IPS-18c (cell line): ENCODE data around the gene HDAC9.

Experiments used
- H3K4me3 ChIP-seq: 2 replicates; pipeline ENCODE4 v1.7.0; 2013; ENCODE audit warnings: low read depth, mild to moderate bottlenecking, low read length, moderate library complexity; ENCODE audit not compliant: insufficient read depth
- H3K9me3 ChIP-seq: one replicate; pipeline ENCODE4 v1.6.1; 2013; ENCODE audit warnings: mild to moderate bottlenecking, low read length, moderate library complexity; ENCODE audit not compliant: control insufficient read depth, insufficient read depth

Gene HDAC9

DNA sequence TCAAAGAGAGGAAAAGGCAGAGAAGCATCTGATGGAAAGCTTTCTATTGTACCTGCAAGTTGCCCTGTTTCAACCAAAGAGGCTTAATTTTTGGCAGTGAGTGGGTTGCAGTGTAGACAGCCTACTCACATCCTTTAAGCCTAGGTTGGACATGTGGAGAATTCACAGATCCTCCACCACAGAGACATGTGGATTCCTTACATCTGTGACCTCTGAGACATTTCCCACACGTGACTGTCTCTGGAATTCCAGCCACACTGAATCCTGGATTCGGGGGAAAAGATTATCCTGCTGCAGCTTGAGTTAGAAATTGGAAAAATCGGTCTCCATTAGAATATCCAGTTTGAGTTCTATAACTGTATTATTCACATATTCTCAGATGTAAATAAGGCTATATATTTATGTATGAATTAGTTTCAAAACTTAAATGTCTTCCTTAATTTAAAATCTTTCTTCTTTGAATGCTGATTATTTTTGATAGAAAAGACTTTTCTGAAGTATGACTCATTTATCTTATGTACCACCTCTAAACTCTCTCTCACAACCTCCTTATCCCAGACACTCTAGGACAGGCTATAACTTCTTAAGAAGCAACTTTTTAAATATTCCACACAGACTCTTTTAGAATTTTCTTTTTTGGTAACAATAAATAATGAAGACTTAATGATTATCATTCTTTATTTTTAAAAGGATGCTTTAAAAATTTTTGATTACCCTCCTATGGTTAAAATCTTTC lies 498.6 kb downstream of the HDAC9 start:
- H3K4me3 ChIP-seq, result no peak overlapping the region
- no peaks in the 10 kb centered on the region for H3K9me3 ChIP-seq

DNA sequence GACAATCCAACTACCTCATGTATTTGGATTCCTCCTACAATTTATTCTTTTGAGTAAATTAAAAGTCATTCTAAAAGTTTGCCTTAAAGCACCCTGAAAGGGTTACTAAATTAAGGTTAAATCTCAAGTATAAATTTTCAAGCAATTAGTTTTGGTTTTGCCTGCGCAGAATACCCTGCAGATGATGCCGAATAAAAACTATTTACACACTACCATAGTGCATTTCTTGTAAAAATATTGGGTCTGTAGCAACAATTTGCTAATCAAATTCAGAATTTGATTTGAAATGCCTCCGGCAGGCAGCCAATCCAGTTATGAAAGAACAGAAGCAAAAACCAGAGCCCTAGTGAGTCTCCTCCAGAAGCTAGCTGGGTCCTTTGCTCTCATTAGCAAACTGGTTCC lies 499.7 kb downstream of the HDAC9 start:
- H3K9me3 ChIP-seq, result no peaks in the 10 kb centered on the region
- H3K4me3 ChIP-seq, result no peak overlapping the region

DNA sequence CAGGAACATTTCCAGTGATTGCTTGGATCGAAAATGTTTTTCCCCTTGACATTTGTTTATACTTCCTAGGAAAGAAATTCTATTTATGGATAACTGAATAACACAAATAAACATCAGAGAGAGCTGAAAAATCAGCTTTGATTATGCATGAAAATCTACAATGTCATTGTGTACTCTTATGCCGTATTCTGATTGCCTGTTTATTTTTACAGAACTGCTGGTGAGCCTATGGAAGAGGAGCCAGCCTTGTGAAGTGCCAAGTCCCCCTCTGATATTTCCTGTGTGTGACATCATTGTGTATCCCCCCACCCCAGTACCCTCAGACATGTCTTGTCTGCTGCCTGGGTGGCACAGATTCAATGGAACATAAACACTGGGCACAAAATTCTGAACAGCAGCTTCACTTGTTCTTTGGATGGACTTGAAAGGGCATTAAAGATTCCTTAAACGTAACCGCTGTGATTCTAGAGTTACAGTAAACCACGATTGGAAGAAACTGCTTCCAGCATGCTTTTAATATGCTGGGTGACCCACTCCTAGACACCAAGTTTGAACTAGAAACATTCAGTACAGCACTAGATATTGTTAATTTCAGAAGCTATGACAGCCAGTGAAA lies 500.4 kb downstream of the HDAC9 start:
- H3K4me3 ChIP-seq, result no peak overlapping the region
- no peaks in the 10 kb centered on the region for H3K9me3 ChIP-seq

DNA sequence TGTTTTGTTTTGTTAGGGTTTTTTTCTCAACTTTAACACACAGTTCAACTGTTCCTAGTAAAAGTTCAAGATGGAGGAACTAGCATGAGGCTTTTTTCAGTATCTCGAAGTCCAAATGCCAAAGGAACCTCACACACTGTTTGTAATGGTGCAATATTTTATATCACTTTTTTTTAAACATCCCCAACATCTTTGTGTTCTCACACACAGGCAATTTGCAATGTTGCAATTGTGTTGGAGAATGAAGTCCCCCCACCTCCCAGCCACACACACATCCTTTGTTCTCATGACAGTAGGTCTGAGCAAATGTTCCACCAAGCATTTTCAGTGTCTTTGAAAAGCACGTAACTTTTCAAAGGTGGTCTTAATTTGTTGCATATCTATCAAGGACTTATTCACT lies 501.0 kb downstream of the HDAC9 start:
- H3K9me3 ChIP-seq, result no peaks in the 10 kb centered on the region
- no peak overlapping the region for H3K4me3 ChIP-seq

DNA sequence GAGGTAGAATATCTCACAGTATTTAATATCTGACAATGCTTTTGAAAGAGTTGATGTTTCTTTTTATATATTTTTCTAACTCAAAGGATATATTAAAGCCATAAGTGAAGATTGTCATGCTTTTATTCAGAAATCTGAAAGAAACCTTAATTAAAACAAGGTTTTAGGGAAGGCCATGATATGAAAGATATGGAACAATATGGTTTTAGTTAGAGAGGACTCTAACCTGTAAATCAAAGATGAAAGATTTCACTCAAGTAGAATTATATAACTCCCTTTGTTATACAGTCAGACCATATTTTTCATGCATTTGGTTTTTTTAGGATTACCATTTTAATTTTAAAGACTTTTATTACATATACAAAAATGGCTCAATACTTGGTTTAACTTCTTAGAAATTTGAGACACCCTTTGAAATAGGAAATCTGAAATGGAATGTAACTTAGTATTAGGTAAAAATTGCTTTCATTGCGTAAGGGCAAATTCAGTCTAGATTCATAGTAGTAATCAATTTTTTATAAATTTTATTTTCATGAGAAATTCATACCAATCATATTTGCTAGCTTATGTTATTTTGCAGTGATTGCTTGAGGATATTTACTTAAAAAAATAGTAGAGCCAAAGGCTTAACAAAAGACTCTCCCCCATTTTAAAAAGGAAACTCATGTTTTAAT lies 502.1 kb downstream of the HDAC9 start:
- Histone ChIP-seq H3K4me3 (no peak overlapping the region), H3K9me3 (no peaks in the 10 kb centered on the region)

DNA sequence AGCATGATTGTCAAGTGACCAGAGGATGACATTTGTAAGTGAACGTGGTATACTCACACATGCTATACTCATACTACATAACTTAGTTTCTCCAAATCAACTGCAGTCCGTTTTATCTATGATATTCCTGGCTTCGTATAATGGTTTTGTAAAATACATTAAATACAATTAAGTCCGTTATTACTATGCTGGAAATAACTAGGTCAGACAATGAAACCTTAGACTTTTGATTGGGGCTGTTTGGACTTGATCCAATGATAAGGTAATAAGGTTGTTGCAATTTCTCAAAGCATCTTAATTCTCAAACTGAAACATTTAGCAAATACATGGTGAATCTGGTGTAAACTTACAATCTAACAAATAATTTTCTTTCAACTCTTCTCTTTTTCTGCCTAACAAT lies 504.9 kb downstream of the HDAC9 start:
- H3K9me3 ChIP-seq, result no peaks in the 10 kb centered on the region
- no peak overlapping the region for H3K4me3 ChIP-seq

DNA sequence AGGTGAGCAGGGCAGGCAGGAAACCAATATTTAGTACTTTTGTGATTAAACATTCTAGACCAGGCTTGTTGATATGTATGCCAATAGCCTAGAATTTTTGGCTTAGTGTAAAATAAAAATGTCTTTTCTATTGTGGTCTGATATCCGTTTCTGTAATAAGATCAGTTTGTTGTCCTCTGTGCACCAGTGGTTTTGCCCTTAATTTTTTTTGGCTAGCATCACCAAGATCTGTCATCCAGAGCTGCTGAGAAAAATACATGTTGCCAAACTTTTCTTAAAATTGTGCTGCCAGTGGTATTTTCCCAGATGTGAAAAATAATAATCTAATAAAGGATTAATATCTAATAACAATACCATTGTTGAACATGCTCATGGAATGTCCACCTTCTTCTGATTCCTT lies 506.3 kb downstream of the HDAC9 start:
- no peak overlapping the region for H3K4me3 ChIP-seq
- H3K9me3 ChIP-seq, result no peaks in the 10 kb centered on the region

DNA sequence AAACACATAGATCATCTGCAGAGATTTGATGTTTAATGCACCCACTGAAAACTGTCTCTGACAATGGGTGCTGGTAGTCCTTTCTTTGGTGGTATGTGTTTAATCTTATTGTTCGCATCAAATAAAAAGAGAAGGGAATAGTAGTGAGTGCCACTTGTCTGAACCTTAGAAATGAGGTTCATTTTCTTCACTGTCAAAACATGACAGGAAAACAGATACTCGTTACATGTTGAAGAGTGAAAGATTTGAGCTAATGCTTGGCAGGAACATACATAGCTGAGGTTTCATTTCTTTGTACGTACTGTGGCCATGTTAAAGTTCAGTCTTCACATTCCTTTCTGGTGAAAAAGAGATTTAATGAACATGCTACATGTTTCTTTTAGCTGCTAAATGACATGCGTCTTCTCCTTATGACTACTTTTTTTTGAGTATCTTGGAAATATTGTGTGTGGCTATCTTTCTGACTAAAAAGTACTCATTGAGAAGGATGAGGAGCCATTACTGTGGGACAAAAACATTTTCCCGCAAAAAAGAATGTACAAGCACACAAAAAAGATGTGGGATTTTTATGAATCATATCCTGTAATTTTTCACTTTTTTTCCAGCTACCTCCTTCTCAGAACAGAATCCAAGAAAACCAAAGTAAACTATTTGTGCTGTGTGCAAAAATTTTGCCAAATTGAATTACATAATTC lies 513.8 kb downstream of the HDAC9 start:
- Histone ChIP-seq H3K4me3 (no peak overlapping the region), H3K9me3 (no peaks in the 10 kb centered on the region)

DNA sequence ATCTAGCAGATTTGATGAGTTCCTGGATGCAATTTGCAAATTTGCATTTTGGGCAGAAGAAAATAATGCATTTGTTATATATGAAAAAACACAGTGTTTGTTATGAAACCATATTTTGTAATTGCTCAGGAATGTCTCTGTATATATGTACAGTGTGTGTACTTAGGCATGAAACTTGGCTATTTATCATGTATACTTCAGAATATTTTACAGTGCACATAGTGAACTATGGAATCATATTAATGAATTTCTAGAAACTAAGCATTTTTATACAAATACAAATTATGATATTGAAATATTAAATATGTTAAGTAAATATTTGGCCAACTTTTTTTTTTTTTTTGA lies 514.4 kb downstream of the HDAC9 start:
- Histone ChIP-seq H3K9me3 (no peaks in the 10 kb centered on the region), H3K4me3 (no peak overlapping the region)

DNA sequence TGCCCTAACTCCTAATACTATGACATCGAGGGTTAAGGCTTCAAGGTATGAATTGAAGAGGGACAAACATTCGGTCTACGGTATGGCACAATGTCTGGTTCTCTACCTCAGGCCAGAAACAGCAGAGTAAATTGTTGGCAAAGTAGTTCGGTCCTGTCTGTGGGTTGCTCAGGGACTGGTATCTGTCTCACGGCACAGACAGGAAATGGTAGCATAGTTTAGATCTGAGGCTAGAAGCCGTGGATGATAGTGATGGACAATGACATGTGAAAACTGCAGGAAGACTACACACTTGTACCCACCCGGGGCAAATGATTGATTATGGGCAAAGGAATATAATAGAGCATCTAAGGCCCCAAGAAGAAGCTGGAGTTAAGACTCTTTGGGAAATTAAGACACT lies 515.7 kb downstream of the HDAC9 start:
- H3K4me3 ChIP-seq, result no peak overlapping the region

DNA sequence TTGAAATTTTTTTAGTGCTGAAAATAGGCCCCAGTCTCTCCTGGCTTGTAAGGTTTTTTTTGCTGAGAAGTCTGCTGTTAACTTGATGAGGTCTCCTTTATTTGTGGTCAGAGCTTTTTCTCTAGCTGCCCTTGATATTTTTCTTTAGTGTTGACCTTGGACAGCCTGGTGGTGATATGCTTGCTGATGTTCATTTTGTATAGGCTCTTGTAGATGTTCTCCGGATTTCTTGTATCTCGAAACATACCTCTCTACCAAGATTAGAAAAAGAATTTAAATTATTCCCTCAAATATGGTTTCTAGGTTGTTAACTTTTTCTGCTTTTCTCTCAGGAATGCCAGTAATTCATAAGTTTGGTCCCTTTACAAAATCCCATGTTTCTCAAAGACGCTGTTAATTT lies 519.5 kb downstream of the HDAC9 start:
- H3K4me3 ChIP-seq, result no peak overlapping the region
- H3K9me3 ChIP-seq, result no peaks in the 10 kb centered on the region

More for the DNA sequence above, 515.7 kb downstream of the HDAC9 start:
- no peaks in the 10 kb centered on the region for H3K9me3 ChIP-seq

DNA sequence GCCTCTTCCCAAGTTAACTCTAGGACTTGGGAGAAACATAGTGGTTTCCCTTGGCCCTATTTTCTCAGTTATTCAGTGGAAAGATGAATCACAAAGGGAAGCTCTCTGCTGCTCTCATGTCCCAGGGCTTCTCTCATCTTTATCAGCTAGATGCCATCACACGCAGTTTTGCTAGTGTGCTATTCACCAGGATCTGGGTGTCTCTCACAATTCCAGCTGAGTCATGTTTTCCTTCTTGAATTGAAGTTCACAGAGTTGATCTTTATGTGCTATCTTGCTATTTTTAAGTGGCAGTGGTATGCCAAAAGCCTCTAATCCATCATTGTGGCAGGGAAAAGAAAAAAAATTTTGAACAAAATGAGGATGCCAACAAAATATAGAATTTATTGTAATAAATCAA lies 520.6 kb downstream of the HDAC9 start:
- Histone ChIP-seq H3K9me3 (no peaks in the 10 kb centered on the region), H3K4me3 (no peak overlapping the region)

DNA sequence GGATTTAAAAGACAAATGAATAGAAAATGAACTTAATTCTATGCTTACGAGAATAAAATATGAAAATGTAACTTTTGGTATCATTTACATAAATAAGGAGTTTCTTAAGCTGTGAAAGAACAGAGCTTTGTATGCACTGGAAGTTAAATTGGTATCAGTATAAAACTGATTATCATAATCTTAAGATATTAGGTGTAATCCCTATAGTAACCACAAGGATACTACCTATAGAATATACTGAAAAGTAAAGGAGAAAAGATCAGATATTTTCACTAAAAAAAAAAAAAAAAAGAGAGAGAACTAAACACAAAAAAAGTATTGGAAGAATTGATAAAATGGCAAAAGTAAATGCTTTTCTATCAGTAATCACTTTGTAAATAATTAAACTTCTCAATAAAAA lies 521.8 kb downstream of the HDAC9 start:
- Histone ChIP-seq H3K4me3 (no peak overlapping the region), H3K9me3 (no peaks in the 10 kb centered on the region)

DNA sequence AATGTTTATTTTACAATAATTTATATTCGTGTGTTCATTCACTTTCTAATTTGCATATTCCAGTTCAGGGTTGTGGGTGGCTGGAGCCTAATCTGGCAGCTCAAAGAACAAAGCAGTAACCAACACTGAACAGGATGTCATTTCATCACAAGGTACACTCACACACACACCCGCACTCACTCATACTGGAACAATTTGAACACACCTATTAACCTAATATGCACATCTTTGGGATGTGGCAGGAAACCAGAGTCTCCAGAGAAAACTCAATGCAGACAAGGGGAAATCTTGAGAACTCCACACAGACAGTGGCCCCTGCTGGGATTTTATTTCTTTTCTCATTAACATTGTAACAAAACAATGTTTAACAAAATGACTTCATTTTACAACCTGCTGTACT lies 524.5 kb downstream of the HDAC9 start:
- Histone ChIP-seq H3K9me3 (no peaks in the 10 kb centered on the region), H3K4me3 (no peak overlapping the region)

DNA sequence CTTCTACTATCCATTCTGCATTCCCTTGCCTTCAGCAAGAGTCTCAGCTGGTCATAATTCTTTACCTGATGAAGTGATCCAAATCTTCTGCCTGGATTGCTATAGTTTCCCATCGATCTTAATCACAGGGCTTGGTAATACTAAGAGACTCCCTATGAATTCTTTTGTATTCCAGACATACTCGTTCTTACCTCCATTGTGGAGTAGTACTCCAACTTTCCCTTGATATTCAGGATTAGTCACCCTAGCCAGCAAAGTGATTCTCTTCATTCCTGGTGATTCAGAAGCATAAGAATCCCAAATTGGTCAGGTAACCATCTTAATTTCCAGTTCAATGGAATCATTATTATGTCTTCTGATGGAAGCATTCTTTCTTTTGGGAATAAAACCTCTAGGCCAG lies 525.2 kb downstream of the HDAC9 start:
- no peak overlapping the region for H3K4me3 ChIP-seq
- H3K9me3 ChIP-seq, result no peaks in the 10 kb centered on the region

DNA sequence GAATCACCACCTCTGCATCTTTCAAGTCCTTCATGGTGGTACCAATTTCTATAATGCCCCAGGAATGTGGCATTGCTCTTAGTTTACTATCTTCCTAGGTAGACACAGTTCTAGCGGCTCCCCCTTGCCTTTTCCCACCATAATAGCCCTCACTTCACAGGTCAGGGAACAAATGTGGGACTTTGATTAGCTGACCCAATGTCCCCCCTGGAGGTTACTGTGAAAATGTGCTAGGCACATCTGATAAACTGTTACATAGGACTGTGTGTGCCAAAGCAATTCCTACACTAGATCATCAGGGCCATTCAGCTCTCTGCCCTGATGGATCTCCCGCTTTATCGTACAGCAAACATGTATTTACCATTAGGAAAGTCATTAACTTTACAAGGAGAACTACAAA lies 527.9 kb downstream of the HDAC9 start:
- H3K9me3 ChIP-seq, result no peaks in the 10 kb centered on the region
- H3K4me3 ChIP-seq, result no peak overlapping the region

DNA sequence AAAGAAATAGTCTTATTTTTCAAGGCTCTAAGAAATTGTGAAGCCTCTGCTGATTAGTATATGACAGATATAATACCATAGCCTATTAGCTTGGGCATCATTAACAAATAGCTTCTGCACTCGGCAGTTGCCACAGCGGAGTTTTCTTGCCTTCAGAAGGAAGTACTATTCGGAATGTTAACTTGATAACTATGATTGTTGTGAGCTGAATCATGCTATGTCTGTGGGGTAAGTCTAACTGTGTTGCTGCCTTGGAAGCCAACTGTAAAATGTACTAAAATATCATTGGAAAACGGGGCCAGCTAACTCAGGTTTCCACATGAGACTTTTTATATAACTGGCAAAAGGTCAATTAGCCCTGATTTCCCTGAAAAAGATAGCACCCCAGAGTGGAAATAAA lies 528.7 kb downstream of the HDAC9 start:
- Histone ChIP-seq H3K9me3 (no peaks in the 10 kb centered on the region), H3K4me3 (no peak overlapping the region)

DNA sequence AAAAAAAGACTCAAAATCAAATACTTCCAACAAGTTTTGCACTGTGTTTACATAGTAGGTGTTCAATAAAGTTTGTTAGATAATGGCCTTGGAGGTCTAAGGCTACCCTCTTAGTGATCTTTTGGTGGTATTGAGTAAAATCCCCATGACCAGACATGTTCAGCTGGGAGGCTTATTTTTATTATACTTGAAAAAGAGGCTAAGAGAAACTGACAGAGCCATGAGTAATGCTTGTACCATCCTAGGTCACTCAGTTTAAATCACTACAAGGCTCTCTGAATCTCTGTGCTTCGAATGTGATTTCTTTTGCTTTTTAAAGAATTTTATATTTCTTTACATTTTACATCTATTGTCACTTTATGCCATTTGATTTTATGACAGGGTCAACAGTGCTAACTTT lies 531.3 kb downstream of the HDAC9 start:
- H3K4me3 ChIP-seq, result no peak overlapping the region
- H3K9me3 ChIP-seq, result no peaks in the 10 kb centered on the region
